DMS53 treated with DMSO at 0.1 percent for 48 hours (cell line): ENCODE measurements around the gene FPR3.
"Not testable (repeated sequence)": the region's sequence is repeated elsewhere in the genome, so short reads cannot be mapped to it uniquely, and the experiment has no call there.

Experiments used
- DNase-seq: peaks from one replicate; lab custom pipeline; 2025; ENCODE audit not compliant: unreplicated experiment; lab: John Stamatoyannopoulos, UW

FPR3 gene

DNA sequence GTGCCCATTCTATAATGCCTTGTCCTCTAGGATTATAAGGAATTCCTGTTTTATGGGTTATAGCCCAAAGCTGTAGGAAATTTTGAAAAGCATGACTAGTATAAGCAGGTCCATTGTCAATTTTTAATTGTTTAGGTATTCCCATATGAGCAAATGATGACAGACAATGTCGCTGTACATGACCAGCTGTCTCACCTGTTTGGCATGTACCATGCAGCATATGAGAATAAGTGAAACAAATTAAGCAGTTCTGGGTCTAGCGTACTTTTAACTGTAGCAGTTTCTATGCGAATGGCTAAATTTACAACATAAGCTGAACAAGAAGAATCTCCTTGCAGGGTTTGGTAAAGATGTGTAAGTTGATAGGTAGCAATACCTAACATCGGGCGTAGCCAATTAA is 11.6 kb downstream of the FPR3 start:
- DNase-seq = not testable (repeated sequence)

DNA sequence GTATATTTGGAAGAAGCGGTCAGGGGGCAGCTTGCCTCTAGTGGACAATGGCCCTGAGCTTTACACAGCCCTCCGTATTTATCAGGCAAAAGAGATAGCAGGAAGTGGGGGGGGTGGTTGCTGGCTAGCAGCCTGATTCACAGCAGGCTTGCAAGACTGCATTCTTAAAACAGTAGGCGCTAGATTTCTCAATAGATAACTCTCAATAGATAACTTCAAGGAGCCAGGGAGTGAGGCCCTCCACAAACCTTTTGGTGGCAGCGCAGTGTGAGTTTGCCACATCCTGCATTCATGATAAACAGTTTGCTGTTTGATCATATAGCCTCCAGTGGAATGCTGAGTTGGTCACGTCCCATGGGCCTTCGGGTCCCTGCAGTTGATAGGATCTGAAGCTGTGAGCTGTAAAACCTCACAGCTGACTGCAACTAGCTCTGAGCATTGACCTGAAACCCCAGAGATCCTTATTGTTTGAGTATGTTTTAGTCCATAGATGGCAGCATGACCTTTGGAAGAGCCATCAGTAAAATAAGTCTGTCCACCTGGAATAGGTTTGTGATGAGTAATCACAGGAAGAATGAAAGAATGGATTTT is 12.2 kb downstream of the FPR3 start:
- DNase-seq = no peak

DNA sequence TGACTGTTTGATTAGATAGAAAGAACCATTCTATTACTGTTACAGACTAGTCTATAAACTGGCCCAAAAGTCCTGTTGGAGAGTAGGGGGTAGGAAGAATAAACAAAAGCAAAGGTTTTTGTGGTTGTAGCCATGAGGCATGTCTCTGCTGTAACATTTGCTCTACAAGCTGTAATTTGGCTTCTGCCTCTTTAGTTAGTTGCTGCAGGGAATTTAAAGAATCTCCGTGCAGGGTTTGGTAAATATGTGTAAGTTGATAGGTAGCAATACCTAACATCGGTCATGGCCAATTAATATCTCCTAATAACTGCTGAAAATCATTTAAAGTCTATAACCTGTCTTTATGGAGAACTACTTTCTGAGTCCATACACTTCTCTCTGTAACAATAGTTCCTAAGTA is 13.0 kb downstream of the FPR3 start:
- DNase-seq = no peak

- DNase-seq = no peak
Measured at GRCh38 chr19:51808333-51808986, 13.5 kb downstream of the FPR3 start.

DNA sequence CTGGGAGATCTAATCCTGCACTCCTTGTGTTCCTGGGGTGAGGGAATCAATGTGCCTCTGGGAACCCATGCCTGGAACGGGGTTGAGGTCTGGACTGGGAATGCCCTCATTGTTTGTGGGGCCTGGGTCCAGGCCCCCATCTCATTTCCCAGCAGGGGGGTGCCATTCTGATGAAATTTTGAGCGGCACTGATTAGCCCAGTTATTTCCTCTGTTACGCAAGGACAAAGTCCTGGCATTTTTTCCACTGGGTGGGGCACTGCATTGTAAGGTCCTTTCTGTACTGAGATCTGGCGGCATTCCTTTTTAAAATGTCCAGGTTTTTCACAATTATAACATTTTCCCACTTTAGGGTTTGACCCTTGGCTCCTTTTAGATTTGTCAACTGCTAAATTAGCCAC is 14.8 kb downstream of the FPR3 start:
- no peak for DNase-seq

DNA sequence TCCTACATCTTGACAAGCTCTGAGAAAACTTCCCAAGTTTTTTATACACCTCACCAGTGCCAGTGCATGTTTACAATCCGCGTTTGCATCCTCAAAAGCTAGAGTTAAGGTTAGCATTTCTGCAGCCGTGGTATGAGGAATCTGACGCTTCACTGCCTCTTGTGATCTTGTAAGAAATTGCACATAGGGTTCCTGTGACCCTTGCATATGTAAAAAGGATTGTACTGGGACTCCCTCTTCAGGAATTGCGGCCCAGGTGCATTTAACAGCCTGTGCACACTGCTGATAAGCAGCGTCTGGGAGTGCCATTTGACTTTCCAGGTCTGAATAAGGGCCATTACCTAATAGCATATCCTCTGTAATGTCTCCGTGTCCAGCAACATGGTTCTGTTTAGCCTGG is 15.3 kb downstream of the FPR3 start:
- no peak for DNase-seq

- no peak for DNase-seq
Measured at GRCh38 chr19:51811344-51811743, 16.4 kb downstream of the FPR3 start.

DNA sequence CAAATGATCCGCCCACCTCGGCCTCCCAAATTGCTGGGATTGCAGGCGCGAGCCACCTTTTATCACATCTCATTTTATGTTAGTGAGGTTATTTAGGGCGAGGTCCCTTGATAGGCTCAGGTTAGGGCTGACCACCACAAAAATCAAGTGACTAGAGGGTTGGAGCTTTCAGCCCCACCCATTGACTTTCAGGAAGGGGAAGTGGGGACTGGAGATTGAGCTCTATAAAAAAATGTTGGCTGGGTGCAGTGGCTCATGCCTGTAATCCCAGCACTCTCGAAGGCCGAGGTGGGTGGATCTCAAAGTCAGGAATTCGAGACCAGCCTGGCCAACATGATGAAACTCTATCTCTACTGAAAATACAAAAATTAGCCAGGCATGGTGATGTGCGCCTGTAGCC is 20.1 kb downstream of the FPR3 start:
- DNase-seq = no peak

DNA sequence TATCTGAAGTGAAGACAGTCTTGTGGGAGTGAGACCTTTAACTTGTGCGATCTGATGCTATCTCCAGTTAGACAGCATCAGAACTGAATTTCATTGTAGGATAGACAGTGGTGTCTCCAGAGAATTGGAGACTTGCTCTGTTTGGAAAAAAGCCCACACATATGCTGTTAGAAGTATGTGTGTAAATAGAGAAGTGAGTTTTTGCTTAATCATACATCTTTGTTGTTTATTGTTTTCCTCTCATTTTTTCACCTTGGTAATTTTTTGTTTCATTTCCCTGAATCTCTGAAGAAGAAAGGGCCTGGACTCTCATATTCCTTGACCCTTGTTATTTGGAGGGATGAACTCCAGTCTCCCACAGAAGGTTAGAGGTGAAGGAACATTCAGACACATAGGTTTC is 21.8 kb downstream of the FPR3 start:
- no peak for DNase-seq

DNA sequence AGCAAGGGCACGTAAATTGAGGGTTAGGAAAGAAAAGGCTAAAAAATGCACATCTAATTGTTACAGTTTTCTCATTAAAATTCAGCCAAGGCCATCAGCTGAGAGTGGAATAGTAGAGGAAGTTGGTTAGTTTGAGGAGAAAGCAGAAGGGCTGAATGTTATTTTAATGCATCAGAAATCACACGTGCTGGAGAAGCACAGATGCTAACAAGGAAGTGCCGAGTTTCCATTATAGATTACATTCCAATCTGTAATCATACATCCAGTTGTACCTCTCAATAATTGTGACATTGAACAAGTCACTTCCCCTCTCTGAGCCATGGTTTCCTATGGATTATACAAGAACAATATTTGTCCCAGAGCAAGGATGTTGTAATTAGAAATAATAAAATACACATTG is 25.1 kb downstream of the FPR3 start:
- DNase-seq = no peak

GRCh38 chr19:51820831-51821446 is 26.0 kb downstream of the FPR3 start:
- DNase-seq = no peak

- DNase-seq = no peak
Measured at GRCh38 chr19:51821456-51821855, 26.5 kb downstream of the FPR3 start.

GRCh38 chr19:51821921-51822320 is 27.0 kb downstream of the FPR3 start:
- no peak for DNase-seq

- DNase-seq = no peak
Measured at GRCh38 chr19:51822325-51822724, 27.4 kb downstream of the FPR3 start.

DNA sequence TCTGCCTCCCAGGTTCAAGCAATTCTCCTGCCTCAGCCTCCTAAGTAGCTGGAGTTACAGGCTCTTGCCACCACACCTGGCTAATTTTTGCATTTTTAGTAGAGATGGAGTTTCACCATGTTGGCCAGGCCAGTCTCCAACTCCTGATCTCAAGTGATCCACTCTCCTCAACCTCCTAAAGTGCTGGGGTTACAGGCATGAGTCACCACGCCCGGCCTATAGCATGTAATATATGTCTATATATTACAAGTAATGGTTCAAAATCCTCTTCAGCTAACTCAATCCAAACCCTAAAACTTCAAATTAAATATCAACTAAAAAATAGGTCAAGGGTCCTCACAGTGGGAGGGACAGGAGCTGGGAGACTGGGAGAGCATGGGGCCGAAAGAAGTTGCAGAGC is 28.0 kb downstream of the FPR3 start:
- no peak for DNase-seq

- DNase-seq = no peak
Measured at GRCh38 chr19:51824281-51825005, 29.5 kb downstream of the FPR3 start.

- no peak for DNase-seq
Measured at GRCh38 chr19:51830274-51830673, 35.3 kb downstream of the FPR3 start.

GRCh38 chr19:51837145-51837544 is 42.2 kb downstream of the FPR3 start:
- no peak for DNase-seq

- DNase-seq = no peak
Measured at GRCh38 chr19:51861870-51862622, 67.1 kb downstream of the FPR3 start.

GRCh38 chr19:51873097-51873496 is 78.1 kb downstream of the FPR3 start:
- no peak for DNase-seq
